Right cardiac atrium (tissue), 5 donors: ENCODE measurements around the gene XRCC1. TPM values are rescaled to one million over a fixed set of nuclear protein-coding genes. Genes with fewer than 3 reads are reported as not detected.
A peak's percentile ranks its signal among the peaks of the same experiment; 100 is the strongest.
"Not testable (repeated sequence)": the region's sequence is repeated elsewhere in the genome, so short reads cannot be mapped to it uniquely, and the experiment has no call there.

ENCODE experiments used
- ATAC-seq, 2 donors: fragments of 200-7000 bp; cut with Tn5 transposase; one replicate each; pipeline versions ENCODE4 v1.8.0 to v1.9.1; 2020; ENCODE audit warnings: moderate library complexity in 2 of 2, mild to moderate bottlenecking in 1 of 2
- DNase-seq, 3 donors: peaks; one replicate each; pipeline ENCODE4 v3.0.0-alpha.2; 2020
- H3K27ac ChIP-seq: one replicate; pipeline ENCODE4 v1.5.1; 2013; ENCODE audit warnings: mild to moderate bottlenecking, low read length, control low read depth, moderate library complexity
- H3K27me3 ChIP-seq: one replicate; pipeline ENCODE4 v1.6.1; 2013; ENCODE audit not compliant: control insufficient read depth, insufficient read depth
- H3K4me1 ChIP-seq: one replicate; pipeline ENCODE4 v1.6.1; 2013; ENCODE audit warnings: low read length; ENCODE audit not compliant: control insufficient read depth, insufficient read depth
- H3K4me3 ChIP-seq: one replicate; pipeline ENCODE4 v1.5.1; 2013; ENCODE audit warnings: low read length, control low read depth
- H3K9me3 ChIP-seq: one replicate; pipeline ENCODE4 v1.6.1; 2013; ENCODE audit warnings: low read length; ENCODE audit not compliant: control insufficient read depth
- WGBS: extraction: QIAGEN DNeasy Blood & Tissue Kit; methylation state at CpG from one replicate; pipeline ENCODE4 v1.1.7; 2013; 5-methylcytosine and 5-hydroxymethylcytosine counted together
- intact Hi-C, 4 donors: fragments of 100-400 bp; cut with DNase I; formaldehyde crosslinking; loops; one replicate each; pipeline versions ENCODE4 v1.11.0 to v1.14.0; 2022 to 2023
- polyA plus RNA-seq: library from polyadenylated mRNA; stranded (reverse); fragments of 200-250 nt; gene quantifications from one replicate; pipeline ENCODE4 v1.2.3, GENCODE V29; 2013
- total RNA-seq, 4 donors: library from RNA; stranded (reverse); fragmentation: NEBNext Ultra II Directional; extraction: Animal tissue kit (Norgen Biotek cat#: 25700); gene quantifications; one replicate each; pipeline ENCODE4 v1.2.1, GENCODE V29; 2021
- donor health status: healthy with polysubstance abuse.
- donor health status: DM: no; HTN: yes; CAD: no.
- donor health status: DM: no; HTN: no; CAD: no.
- donor health status: DM: no; HTN: yes; CAD: no; lungs with severe emphysema.
- donor health status: DM: yes; HTN: yes; CAD: no.

Gene XRCC1
- total and polyA plus RNA-seq, 5 donors, result 11.2 to 17.1 (median 14.7) TPM

DNA sequence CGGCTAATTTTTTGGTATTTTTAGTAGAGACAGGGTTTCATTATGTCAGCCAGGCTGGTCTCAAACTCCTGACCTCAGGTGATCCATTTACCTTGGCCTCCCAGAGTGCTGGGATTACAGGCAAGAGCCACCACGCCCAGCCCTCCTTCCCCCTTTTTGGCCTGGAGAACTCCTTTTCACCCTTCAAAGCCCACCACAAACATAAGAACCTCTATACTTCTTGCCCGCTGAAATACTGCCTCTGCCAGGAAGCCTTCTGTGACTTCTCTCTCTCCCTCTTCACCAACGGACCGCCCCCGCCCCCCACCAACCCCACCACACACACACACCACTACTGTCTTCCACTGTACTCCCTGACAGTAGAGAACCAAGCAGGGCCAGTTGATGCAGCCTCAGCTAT lies 41.6 kb upstream of the XRCC1 start:
- WGBS, result 87% methylated on average over 6 of the region's 6 CpGs
- no peak for DNase-seq

DNA sequence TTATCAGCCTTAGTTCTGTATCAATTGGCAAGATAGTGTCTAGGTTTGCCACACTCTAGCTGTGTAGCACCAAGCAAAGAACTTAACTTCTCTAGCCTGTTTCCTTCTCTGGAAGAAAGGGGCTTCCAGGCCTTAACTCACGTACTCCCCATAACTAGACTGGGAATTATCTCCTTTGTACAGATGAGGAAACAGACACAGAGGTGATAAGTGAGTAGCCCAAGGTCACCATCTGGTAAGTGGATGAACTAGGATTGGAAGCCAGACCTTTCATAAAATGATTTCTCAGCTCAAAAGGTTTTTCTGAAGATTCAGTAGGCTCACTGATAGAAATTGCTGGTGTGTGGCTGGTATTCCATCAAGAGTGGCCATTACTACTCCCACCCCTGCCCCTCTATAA lies 41.0 kb upstream of the XRCC1 start:
- intact Hi-C loops, result no loop called here
- Histone ChIP-seq H3K9me3 (no peaks in the 10 kb centered on the region), H3K4me1 (no peaks in the 10 kb centered on the region), H3K27me3 (no peaks in the 10 kb centered on the region), H3K4me3 (no peak overlapping the region), H3K27ac (no peak overlapping the region)
- 70% methylated on average over 1 of the region's 1 CpG for WGBS
- DNase-seq (no peak), ATAC-seq (no peak)

More for the DNA sequence above, 41.6 kb upstream of the XRCC1 start:
- H3K4me3 ChIP-seq, result no peak overlapping the region
- intact Hi-C loops, result no loop called here
- no peaks in the 10 kb centered on the region for H3K4me1 ChIP-seq
- no peaks in the 10 kb centered on the region for H3K9me3 ChIP-seq
- no peaks in the 10 kb centered on the region for H3K27me3 ChIP-seq
- no peak overlapping the region for H3K27ac ChIP-seq
- ATAC-seq, result no peak

DNA sequence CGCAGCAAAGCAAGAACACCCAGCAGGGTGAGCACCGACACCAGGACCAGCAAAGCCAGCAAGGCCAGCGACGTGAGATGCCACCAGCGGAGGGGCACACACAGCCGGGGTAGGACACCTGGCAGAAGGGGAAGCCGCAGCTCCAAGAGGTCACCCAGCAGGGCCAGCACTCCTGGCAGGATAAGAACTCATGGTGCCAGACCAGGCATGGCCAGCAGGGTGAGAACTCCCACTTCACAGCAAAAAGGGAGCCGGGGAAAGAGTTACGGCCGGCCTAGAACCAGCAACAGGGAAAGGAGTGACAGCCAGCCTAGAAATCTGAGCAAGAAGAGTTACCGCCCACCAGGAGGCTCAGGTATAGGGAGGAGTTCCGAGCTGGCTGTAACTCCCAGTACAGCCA lies 37.0 kb upstream of the XRCC1 start:
- Histone ChIP-seq H3K9me3 (no peaks in the 10 kb centered on the region), H3K27me3 (no peaks in the 10 kb centered on the region), H3K4me1 (no peaks in the 10 kb centered on the region), H3K27ac (no peak overlapping the region), H3K4me3 (no peak overlapping the region)
- ATAC-seq (no peak), DNase-seq (no peak)
- intact Hi-C loops, result no loop called here
- WGBS, result 94% methylated on average over 12 of the region's 12 CpGs

DNA sequence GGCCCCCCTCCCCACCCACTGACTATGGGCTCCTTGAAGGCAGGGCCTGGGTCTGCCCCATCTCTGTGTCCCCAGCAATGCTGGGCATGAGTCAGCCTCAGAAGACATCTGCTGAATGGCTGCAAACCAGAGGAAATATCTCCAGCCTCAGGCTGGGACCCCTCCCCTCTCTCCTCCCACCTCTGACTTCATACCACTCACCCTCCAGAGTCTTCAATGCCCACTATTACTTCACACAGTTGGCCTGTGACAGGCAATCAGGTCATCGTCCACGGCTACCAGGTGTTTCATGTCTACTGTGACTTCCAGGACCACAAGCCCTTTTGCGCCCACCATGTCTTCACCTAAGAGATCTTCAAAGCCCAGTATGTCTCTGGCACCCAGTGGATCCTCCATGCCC lies 36.5 kb upstream of the XRCC1 start, which contains the start of gene SRRM5:
Gene SRRM5, plus strand, starts transcription at position 301 of the 400 bp plus-strand sequence. Its CDS starts 34 bp downstream, at position 335.
- 88% methylated on average over 3 of the region's 3 CpGs for WGBS
- ATAC-seq, result no peak
- intact Hi-C loops, result no loop called here
- Histone ChIP-seq H3K4me1 (no peaks in the 10 kb centered on the region), H3K27ac (no peak within 1 kb of the TSS), H3K4me3 (no peak within 1 kb of the TSS), H3K9me3 (no peaks in the 10 kb centered on the region), H3K27me3 (no peaks in the 10 kb centered on the region)
- DNase-seq, result no peak

DNA sequence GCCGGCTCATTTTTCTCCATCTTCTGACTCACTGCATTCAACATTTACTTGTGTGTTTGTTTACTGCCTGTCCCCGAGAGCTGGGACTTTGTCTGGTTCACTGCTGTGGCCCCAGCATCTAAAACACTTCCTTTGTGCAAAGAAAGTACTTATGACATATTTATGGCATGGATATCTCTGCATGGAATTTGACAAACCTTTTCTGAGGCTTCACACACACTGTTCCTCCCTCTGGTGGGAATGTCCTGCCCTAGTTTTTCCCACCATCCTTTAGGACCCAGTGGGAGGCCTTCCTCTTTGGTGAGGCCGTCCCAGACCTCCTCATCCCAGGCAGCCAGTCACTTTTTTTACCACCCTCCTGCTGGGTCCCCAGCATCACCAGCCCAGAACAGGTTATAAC lies 35.2 kb upstream of the XRCC1 start:
- intact Hi-C loops, result no loop called here

DNA sequence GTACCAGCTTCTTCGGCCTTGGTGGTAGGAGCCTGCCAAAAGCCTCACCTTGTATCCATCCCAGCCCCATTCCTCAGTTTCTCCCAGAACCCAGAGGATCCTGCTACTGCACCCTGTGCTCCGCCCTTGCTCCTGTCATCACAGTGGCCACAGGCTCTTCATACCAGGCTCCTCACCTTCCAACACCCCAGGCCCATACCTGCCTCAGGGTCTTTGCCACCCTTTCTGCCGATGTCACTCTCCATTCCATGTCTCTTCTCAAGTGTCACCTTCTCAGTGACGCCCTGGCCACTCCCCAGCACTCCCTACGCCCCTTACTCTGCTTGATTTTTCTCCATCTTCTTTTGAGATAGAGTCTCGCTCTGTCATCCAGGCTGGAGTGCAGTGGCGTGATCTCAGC lies 34.5 kb upstream of the XRCC1 start:
- ATAC-seq (no peak), DNase-seq (no peak)
- no peaks in the 10 kb centered on the region for H3K4me1 ChIP-seq
- intact Hi-C loops, result no loop called here
- H3K27ac ChIP-seq, result no peak overlapping the region
- no peaks in the 10 kb centered on the region for H3K9me3 ChIP-seq
- 82% methylated on average over 7 of the region's 7 CpGs for WGBS
- no peak overlapping the region for H3K4me3 ChIP-seq
- no peaks in the 10 kb centered on the region for H3K27me3 ChIP-seq

More for the DNA sequence above, 35.2 kb upstream of the XRCC1 start:
- H3K4me1 ChIP-seq, result no peaks in the 10 kb centered on the region
- H3K27me3 ChIP-seq, result no peaks in the 10 kb centered on the region
- DNase-seq (no peak), ATAC-seq (no peak)
- H3K4me3 ChIP-seq, result no peak overlapping the region
- no peak overlapping the region for H3K27ac ChIP-seq
- 65% methylated on average over 3 of the region's 3 CpGs for WGBS
- no peaks in the 10 kb centered on the region for H3K9me3 ChIP-seq

DNA sequence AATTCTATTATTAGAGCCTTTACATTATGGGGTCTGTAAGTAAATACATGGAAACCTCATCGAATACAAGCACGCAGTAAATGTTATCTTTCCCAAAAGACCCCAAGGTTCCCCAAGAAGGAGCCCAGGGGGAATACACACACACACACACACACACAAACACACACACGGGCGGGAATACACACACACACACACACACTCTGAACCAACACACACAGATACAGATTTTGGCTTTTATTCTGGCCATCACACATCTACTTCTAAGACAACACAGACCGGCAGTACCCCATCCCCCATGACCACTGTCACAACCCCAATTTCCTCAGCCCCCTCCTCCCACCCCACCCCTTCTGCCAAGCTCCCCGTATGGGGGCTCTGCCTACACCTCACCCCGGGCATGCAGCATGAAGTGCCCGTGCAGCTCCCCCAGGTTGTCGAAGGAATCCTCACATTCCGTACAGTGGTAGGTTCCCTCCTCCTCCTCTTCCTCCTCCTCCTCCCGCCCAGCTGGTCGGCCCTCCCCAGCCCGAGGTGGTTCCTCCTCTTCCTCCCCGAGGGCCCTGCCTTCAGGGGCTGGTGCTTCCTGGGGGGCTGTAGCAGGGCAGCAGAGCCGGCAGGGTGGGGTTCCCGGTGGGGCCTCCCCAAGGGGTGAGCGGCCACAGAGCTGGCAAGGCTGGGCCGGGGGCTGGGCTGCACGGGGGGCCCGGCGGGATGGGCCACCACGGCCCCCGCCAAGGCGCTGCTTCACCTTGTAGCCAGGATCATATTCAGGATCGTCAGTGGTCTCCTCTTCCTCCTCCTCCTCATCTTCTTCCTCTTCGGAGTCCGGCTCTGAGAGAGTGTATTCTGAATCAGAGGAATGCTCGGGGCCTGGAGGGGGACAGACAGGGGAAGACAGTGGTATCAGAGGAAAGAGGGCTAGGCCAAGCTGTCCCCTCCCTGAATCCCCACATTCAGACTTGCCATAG lies 32.2 kb upstream of the XRCC1 start:
- WGBS, result 69% methylated on average over 28 of the region's 28 CpGs
- Histone ChIP-seq H3K4me3 (no peak overlapping the region), H3K4me1 (no peaks in the 10 kb centered on the region)

DNA sequence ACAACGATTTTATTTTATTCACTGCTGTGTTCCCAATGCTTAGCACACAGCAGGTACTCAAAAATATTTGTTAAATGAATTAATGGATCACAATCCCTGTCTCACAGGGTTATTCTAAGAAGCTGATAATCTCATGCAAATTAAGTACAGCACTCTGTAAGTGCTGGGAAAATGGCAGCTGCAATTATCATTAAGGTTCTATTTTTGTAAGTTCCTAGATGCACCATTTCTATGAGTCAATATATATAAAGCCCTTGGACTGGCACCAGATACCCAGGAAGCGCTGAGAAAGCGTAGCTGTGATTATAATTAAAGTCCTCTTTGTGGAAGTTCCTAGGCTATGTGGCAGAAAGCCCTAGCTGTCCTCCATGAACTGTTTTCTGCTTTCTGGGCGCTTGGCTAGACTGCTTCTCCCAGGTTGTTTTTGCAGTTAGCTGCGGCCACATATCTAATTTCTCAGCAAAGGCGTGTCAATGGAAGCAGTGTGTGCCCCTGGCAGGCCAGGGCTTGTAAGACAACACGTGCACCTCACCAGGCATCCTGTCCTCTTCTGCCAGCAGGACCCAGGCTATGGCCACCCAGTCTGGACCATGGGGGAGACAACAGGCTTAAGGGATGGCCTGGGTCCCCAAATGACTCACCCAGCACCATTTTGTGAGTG lies 31.4 kb upstream of the XRCC1 start:
- Histone ChIP-seq H3K9me3 (no peaks in the 10 kb centered on the region), H3K4me1 (no peaks in the 10 kb centered on the region), H3K27ac (no peak overlapping the region), H3K4me3 (no peak overlapping the region), H3K27me3 (no peaks in the 10 kb centered on the region)
- WGBS, result 87% methylated on average over 7 of the region's 7 CpGs
- DNase-seq (no peak), ATAC-seq (no peak)
- intact Hi-C loops, result no loop called here

More for the DNA sequence above, 32.2 kb upstream of the XRCC1 start:
- DNase-seq (no peak), ATAC-seq (peak in 1 of 2 donors; percentile 13)
- no peak overlapping the region for H3K27ac ChIP-seq
- no peaks in the 10 kb centered on the region for H3K9me3 ChIP-seq
- H3K27me3 ChIP-seq, result no peaks in the 10 kb centered on the region
- intact Hi-C loops, result no loop called here

DNA sequence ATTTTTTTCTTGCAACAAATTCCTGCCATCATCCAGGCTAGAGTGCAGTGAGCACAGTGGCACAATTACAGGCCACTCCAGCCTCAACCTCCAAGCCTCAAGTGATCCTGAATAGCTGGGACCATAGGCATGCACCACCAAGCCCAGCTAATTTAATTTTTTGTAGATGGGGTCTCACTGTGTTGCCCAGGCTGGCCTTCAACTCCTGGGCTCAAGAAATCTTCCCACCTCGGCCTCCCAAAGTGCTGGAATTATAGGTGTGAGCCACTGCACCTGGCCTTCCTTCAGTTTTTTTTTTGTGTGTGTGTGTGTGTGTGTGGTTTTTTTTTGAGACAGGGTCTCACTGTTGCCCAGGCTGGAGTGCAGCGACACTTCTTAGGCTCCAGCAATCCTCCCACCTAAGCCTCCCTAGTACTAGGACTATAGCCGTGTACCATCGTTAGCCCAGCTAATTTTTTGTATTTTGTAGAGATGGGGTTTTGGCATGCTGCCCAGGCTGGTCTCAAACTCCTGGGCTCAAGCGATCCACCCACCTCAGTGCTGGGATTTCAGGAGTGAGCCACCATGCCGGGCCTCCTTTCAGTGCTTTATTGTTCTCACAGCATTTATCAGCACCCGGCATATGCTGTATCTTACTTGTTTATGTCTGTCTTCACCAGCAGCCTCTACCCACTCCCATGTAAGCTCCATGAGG lies 30.7 kb upstream of the XRCC1 start:
- Histone ChIP-seq H3K4me1 (no peaks in the 10 kb centered on the region), H3K27ac (no peak overlapping the region), H3K9me3 (no peaks in the 10 kb centered on the region), H3K4me3 (no peak overlapping the region), H3K27me3 (no peaks in the 10 kb centered on the region)
- ATAC-seq (no peak), DNase-seq (no peak)
- 69% methylated on average over 7 of the region's 7 CpGs for WGBS
- intact Hi-C loops, result no loop called here

DNA sequence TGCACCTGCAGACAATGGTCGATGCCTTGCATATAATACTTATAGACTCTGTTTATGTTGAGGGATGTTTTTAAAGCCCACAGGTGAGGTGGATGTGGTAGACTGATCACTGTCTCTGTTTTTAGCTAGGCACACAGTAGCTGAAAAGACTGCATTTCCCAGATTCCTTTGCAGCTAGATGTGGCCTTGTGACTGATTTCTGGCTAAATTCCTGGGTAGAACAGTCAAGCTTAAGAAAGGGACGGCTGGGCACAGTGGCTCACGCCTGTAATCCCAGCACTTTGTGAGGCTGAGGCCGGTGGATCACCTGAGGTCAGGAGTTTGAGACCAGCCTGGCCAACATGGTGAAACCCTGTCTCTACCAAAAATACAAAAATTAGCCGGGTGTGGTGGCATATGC lies 25.0 kb upstream of the XRCC1 start:
- H3K27me3 ChIP-seq, H3K4me1 ChIP-seq, ATAC-seq, H3K4me3 ChIP-seq, H3K27ac ChIP-seq, intact Hi-C loops, H3K9me3 ChIP-seq, DNase-seq: not testable (repeated sequence)
- 68% methylated on average over 5 of the region's 5 CpGs for WGBS
